MM.1S (cell line): ENCODE results near the gene ZNF385D.

Source experiments
- DNase-seq: peaks from one replicate; pipeline ENCODE4 v3.0.0-alpha.2; 2015
- H2AFZ ChIP-seq: fragments of 300-600 bp; sonication (generic); 2 replicates; pipeline ENCODE4 v1.6.0; 2016; ENCODE audit warnings: antibody characterized with exemption, low read length
- H3F3A ChIP-seq: fragments of 300-600 bp; sonication (generic); 2 replicates; pipeline ENCODE4 v1.6.1; 2016; ENCODE audit warnings: mild to moderate bottlenecking, antibody characterized with exemption, low read length, moderate library complexity, mixed read lengths; ENCODE audit not compliant: insufficient read depth
- H3K27ac ChIP-seq: fragments of 300-600 bp; sonication (generic); 2 replicates; pipeline ENCODE4 v1.5.1; 2016; ENCODE audit warnings: mild to moderate bottlenecking, low read length
- H3K27me3 ChIP-seq: fragments of 300-600 bp; sonication (generic); replicated peaks from 2 replicates; pipeline ENCODE4 v1.6.0; 2016; ENCODE audit warnings: low read length; ENCODE audit not compliant: insufficient read depth
- H3K36me3 ChIP-seq: fragments of 300-600 bp; sonication (generic); replicated peaks from 2 replicates; pipeline ENCODE4 v1.6.1; 2016; ENCODE audit warnings: mild to moderate bottlenecking, low read length, mixed read lengths; ENCODE audit not compliant: insufficient read depth
- H3K4me1 ChIP-seq: fragments of 300-600 bp; sonication (generic); 2 replicates; pipeline ENCODE4 v1.6.1; 2016; ENCODE audit warnings: low read length, mixed read lengths
- H3K4me2 ChIP-seq: fragments of 300-600 bp; sonication (generic); 2 replicates; pipeline ENCODE4 v1.6.0; 2016; ENCODE audit warnings: low read depth, low read length
- H3K4me3 ChIP-seq: fragments of 300-600 bp; sonication (generic); 2 replicates; pipeline ENCODE4 v1.5.1; 2016; ENCODE audit warnings: low read length, mixed read lengths
- H3K79me2 ChIP-seq: fragments of 300-600 bp; sonication (generic); 2 replicates; pipeline ENCODE4 v1.6.1; 2016; ENCODE audit warnings: mixed run types, low read length, mixed read lengths
- H3K9ac ChIP-seq: fragments of 300-600 bp; sonication (generic); 2 replicates; pipeline ENCODE4 v1.6.1; 2016; ENCODE audit warnings: low read length, mixed read lengths
- H3K9me2 ChIP-seq: fragments of 300-600 bp; sonication (generic); replicated peaks from 2 replicates; pipeline ENCODE4 v1.6.1; 2016; ENCODE audit warnings: mild to moderate bottlenecking, low read length, mixed read lengths; ENCODE audit not compliant: insufficient read depth
- H3K9me3 ChIP-seq: fragments of 300-600 bp; sonication (generic); replicated peaks from 2 replicates; pipeline ENCODE4 v1.6.1; 2016; ENCODE audit warnings: mild to moderate bottlenecking, low read length, mixed read lengths; ENCODE audit not compliant: insufficient read depth
- H4K20me1 ChIP-seq: fragments of 300-600 bp; sonication (generic); 2 replicates; pipeline ENCODE4 v1.6.1; 2016; ENCODE audit warnings: mild to moderate bottlenecking, low read length, moderate library complexity, mixed read lengths; ENCODE audit not compliant: insufficient read depth
- EZH2 ChIP-seq: fragments of 300-600 bp; sonication (generic); optimal IDR thresholded peaks from 2 replicates; pipeline ENCODE3; 2017; ENCODE audit warnings: low read depth, mild to moderate bottlenecking, antibody characterized with exemption, low read length, mixed read lengths
- EZH2phosphoT487 ChIP-seq: fragments of 300-600 bp; sonication (generic); IDR thresholded peaks from 2 replicates; pipeline ENCODE4 v1.6.1; 2018; ENCODE audit warnings: antibody characterized with exemption, low read length
- TF ChIP-seq, protein P1 (sequence below): fragments of 300-600 bp; sonication (generic); IDR thresholded peaks from 2 replicates; pipeline ENCODE4 v1.5.1; 2016; ENCODE audit warnings: antibody characterized with exemption, low read length, mixed read lengths

ZNF385D gene

DNA sequence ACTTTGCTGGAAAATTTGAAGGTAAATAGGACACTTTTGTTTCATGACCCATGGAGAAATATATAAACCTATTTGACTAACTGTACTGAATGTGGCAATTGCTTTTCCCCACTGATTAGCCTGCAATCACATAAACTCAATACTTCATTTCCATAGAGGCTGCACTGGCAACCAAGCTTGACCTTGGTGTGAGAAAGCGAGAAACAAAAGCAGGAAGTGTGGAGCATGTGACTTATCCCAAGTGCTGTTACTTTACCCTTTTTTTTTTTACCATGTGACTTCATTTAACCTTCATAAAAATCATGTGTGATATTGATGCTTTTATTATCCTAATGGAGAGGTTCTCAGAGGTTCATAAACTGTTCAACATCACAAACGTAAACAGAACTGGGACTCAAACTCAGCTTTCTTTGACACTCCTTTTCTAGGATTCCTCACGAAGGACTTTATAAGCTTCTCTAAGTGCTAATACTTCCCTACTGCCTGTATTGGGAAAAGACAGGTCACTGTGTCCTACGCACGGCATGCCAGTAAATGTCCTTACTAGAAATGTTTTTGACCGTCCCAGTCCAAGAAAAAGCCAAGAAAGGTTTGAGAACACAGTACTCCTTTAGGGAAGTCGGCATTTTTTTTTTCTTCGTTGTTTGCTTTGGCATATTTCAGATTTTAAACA, 34.9 kb upstream of the ZNF385D start:
- no peaks in the 10 kb centered on the region for H3K27me3 ChIP-seq
- no peaks in the 10 kb centered on the region for H3K79me2 ChIP-seq
- H4K20me1 ChIP-seq, result no peaks in the 10 kb centered on the region
- H3K4me1 ChIP-seq, result no peaks in the 10 kb centered on the region
- H3K4me2 ChIP-seq, result no peak overlapping the region
- H3K4me3 ChIP-seq, result no peak overlapping the region
- H3K27ac ChIP-seq, result no peak overlapping the region
- TF ChIP-seq EZH2phosphoT487, result no peak
- TF ChIP-seq, protein P1, sequence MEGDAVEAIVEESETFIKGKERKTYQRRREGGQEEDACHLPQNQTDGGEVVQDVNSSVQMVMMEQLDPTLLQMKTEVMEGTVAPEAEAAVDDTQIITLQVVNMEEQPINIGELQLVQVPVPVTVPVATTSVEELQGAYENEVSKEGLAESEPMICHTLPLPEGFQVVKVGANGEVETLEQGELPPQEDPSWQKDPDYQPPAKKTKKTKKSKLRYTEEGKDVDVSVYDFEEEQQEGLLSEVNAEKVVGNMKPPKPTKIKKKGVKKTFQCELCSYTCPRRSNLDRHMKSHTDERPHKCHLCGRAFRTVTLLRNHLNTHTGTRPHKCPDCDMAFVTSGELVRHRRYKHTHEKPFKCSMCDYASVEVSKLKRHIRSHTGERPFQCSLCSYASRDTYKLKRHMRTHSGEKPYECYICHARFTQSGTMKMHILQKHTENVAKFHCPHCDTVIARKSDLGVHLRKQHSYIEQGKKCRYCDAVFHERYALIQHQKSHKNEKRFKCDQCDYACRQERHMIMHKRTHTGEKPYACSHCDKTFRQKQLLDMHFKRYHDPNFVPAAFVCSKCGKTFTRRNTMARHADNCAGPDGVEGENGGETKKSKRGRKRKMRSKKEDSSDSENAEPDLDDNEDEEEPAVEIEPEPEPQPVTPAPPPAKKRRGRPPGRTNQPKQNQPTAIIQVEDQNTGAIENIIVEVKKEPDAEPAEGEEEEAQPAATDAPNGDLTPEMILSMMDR, result no peak
- TF ChIP-seq EZH2, result no peak
- H2AFZ ChIP-seq, result no peak overlapping the region
- H3K9me2 ChIP-seq, result no peaks in the 10 kb centered on the region
- DNase-seq, result no peak
- H3K36me3 ChIP-seq, result no peaks in the 10 kb centered on the region
- no peak overlapping the region for H3K9ac ChIP-seq
- H3F3A ChIP-seq, result no peaks in the 10 kb centered on the region
- H3K9me3 ChIP-seq, result no peaks in the 10 kb centered on the region

DNA sequence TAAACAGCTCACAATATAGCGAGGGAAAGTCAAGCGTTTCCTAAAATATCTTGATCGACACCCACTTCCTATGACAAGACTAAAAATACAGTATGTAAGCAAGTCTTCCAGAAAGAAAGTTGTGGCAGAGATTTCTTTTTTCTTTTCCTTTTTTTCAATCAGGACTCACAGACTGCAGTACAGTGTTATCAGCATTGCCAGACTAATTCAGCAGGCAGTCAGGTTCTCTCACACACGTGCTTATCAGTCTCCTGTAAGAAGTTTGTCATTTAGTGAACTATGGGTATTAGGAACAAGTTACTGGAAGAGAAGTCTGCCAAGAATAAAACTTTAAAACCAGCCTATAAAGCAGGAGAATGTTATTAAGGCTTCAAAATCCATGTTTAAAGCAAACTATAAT, 32.8 kb upstream of the ZNF385D start:
- no peak for DNase-seq
- Histone ChIP-seq H3K4me3 (no peak overlapping the region), H3K9me3 (no peaks in the 10 kb centered on the region), H3K4me1 (no peaks in the 10 kb centered on the region), H3K9ac (no peak overlapping the region), H3K4me2 (no peak overlapping the region), H3K9me2 (no peaks in the 10 kb centered on the region), H3K27me3 (no peaks in the 10 kb centered on the region), H4K20me1 (no peaks in the 10 kb centered on the region), H3K79me2 (no peaks in the 10 kb centered on the region), H3K27ac (no peak overlapping the region), H3K36me3 (no peaks in the 10 kb centered on the region), H3F3A (no peaks in the 10 kb centered on the region), H2AFZ (no peak overlapping the region)
- TF ChIP-seq EZH2phosphoT487, result no peak
- TF ChIP-seq, protein P1, result no peak
- no peak for TF ChIP-seq EZH2

DNA sequence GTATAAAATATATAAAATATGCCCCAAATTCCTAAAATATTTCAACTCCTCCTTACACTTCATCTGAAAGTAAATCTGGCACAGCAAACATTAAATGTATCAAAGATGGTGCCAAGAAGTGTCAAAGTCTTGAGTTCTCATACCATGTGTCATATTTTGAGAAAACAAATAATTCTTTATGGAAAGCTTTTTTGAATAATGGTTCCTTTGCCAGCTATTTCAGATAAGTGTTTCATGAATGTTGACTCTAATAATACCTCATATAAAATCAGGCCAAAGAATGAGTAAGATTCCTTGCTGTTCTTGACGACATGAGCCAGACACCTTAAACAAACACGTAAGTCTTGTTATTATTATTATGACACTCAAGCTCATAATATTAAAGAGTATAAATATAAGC, 30.3 kb upstream of the ZNF385D start:
- no peak overlapping the region for H3K9ac ChIP-seq
- H3K27me3 ChIP-seq, result no peaks in the 10 kb centered on the region
- H3K4me1 ChIP-seq, result no peaks in the 10 kb centered on the region
- no peaks in the 10 kb centered on the region for H3K36me3 ChIP-seq
- H3F3A ChIP-seq, result no peaks in the 10 kb centered on the region
- H3K79me2 ChIP-seq, result no peaks in the 10 kb centered on the region
- no peak overlapping the region for H2AFZ ChIP-seq
- H3K27ac ChIP-seq, result no peak overlapping the region
- TF ChIP-seq EZH2phosphoT487, result no peak
- TF ChIP-seq, protein P1, result no peak
- no peak for TF ChIP-seq EZH2
- H3K4me2 ChIP-seq, result no peak overlapping the region
- DNase-seq, result no peak
- no peaks in the 10 kb centered on the region for H3K9me3 ChIP-seq
- H4K20me1 ChIP-seq, result no peaks in the 10 kb centered on the region
- H3K9me2 ChIP-seq, result no peaks in the 10 kb centered on the region
- no peak overlapping the region for H3K4me3 ChIP-seq
